SU-DHL-6 (cell line): Measurements from ENCODE around the gene KIF7.

ENCODE experiments used
- EZH2phosphoT487 ChIP-seq: fragments of 200-600 bp; sonication (generic), shearing (Covaris generic); conservative IDR thresholded peaks from 2 replicates; pipeline ENCODE4 v1.6.1; 2018; ENCODE audit warnings: mild to moderate bottlenecking, antibody characterized with exemption, low read length, moderate library complexity, mixed read lengths
- TF ChIP-seq, protein P1 (sequence below): fragments of 200-600 bp; sonication (generic); IDR thresholded peaks from one replicate; pipeline ENCODE4 v1.5.1; 2017; ENCODE audit warnings: antibody characterized with exemption, mild to moderate bottlenecking, low read length, moderate library complexity; ENCODE audit not compliant: insufficient read depth, poor library complexity, severe bottlenecking

DNA sequence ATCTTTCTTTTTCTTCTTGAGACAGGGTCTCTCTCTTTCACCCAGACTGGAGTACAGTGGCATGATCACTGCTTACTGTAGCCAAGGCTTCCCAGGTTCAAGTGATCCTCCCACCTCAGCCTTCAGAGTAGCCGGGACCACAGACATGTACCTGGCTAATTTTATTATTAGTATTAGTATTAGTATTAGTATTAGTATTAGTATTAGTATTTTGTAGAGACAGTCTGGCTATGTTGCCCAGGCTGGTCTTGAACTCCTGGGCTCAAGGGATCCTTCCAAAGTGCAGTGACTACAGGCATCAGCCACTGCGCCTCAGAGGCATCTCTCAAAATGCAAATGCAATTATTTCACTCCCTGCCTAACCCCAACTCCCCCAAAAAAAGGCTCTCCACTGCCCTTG lies 1.7 kb downstream of the KIF7 start:
- TF ChIP-seq, protein P1, sequence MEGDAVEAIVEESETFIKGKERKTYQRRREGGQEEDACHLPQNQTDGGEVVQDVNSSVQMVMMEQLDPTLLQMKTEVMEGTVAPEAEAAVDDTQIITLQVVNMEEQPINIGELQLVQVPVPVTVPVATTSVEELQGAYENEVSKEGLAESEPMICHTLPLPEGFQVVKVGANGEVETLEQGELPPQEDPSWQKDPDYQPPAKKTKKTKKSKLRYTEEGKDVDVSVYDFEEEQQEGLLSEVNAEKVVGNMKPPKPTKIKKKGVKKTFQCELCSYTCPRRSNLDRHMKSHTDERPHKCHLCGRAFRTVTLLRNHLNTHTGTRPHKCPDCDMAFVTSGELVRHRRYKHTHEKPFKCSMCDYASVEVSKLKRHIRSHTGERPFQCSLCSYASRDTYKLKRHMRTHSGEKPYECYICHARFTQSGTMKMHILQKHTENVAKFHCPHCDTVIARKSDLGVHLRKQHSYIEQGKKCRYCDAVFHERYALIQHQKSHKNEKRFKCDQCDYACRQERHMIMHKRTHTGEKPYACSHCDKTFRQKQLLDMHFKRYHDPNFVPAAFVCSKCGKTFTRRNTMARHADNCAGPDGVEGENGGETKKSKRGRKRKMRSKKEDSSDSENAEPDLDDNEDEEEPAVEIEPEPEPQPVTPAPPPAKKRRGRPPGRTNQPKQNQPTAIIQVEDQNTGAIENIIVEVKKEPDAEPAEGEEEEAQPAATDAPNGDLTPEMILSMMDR: no peak
- TF ChIP-seq EZH2phosphoT487: no peak
